GM19397 (cell line): ENCODE data around the gene EPB41L3.

ENCODE experiments used
- ATAC-seq: cut with Tn5 transposase; IDR thresholded peaks from one replicate; pipeline ENCODE4 v1.9.1; 2021; ENCODE audit warnings: mild to moderate bottlenecking, moderate library complexity; ENCODE audit not compliant: unreplicated experiment

Gene EPB41L3

GRCh38 chr18:5419030-5419429, 124.8 kb downstream of the EPB41L3 start:
- no peak for ATAC-seq

- ATAC-seq, result no peak
These were observed 126.5 kb downstream of the EPB41L3 start for GRCh38 chr18:5417342-5417741.

- no peak for ATAC-seq
These were observed 127.7 kb downstream of the EPB41L3 start for GRCh38 chr18:5416112-5416511.

- ATAC-seq, result no peak
These were observed 128.1 kb downstream of the EPB41L3 start for GRCh38 chr18:5415665-5416064.

- ATAC-seq, result no peak
These were observed 128.8 kb downstream of the EPB41L3 start for GRCh38 chr18:5415031-5415430.

GRCh38 chr18:5414546-5414945, 129.3 kb downstream of the EPB41L3 start:
- no peak for ATAC-seq

- ATAC-seq, result no peak
These were observed 130.3 kb downstream of the EPB41L3 start for GRCh38 chr18:5413447-5413846.

- no peak for ATAC-seq
These were observed 133.2 kb downstream of the EPB41L3 start for GRCh38 chr18:5410582-5410981.

- ATAC-seq, result no peak
These were observed 145.5 kb downstream of the EPB41L3 start for GRCh38 chr18:5398269-5398668.

GRCh38 chr18:5397102-5397501, 146.7 kb downstream of the EPB41L3 start:
- ATAC-seq, result no peak

- ATAC-seq, result no peak
These were observed 147.8 kb downstream of the EPB41L3 start for GRCh38 chr18:5395860-5396448.

GRCh38 chr18:5393779-5394178, 150.0 kb downstream of the EPB41L3 start:
- ATAC-seq, result no peak

- no peak for ATAC-seq
These were observed 152.4 kb downstream of the EPB41L3 start for GRCh38 chr18:5391409-5391808.

GRCh38 chr18:5389356-5389755, 154.4 kb downstream of the EPB41L3 start:
- ATAC-seq, result no peak

GRCh38 chr18:5388896-5389295, 154.9 kb downstream of the EPB41L3 start:
- no peak for ATAC-seq

GRCh38 chr18:5380586-5380985, 163.2 kb downstream of the EPB41L3 start:
- ATAC-seq, result no peak

GRCh38 chr18:5376986-5377385, 166.8 kb downstream of the EPB41L3 start:
- no peak for ATAC-seq

GRCh38 chr18:5370332-5370731, 173.5 kb downstream of the EPB41L3 start:
- no peak for ATAC-seq

- no peak for ATAC-seq
These were observed 174.3 kb downstream of the EPB41L3 start for GRCh38 chr18:5369513-5369912.

GRCh38 chr18:5365443-5365842, 178.4 kb downstream of the EPB41L3 start:
- ATAC-seq, result no peak

GRCh38 chr18:5350636-5351035, 193.2 kb downstream of the EPB41L3 start:
- no peak for ATAC-seq
